ENCODE results near the gene DNM2.
"Not testable (repeated sequence)": the region's sequence is repeated elsewhere in the genome, so short reads cannot be mapped to it uniquely, and the experiment has no call there.

DNM2 gene

DNA sequence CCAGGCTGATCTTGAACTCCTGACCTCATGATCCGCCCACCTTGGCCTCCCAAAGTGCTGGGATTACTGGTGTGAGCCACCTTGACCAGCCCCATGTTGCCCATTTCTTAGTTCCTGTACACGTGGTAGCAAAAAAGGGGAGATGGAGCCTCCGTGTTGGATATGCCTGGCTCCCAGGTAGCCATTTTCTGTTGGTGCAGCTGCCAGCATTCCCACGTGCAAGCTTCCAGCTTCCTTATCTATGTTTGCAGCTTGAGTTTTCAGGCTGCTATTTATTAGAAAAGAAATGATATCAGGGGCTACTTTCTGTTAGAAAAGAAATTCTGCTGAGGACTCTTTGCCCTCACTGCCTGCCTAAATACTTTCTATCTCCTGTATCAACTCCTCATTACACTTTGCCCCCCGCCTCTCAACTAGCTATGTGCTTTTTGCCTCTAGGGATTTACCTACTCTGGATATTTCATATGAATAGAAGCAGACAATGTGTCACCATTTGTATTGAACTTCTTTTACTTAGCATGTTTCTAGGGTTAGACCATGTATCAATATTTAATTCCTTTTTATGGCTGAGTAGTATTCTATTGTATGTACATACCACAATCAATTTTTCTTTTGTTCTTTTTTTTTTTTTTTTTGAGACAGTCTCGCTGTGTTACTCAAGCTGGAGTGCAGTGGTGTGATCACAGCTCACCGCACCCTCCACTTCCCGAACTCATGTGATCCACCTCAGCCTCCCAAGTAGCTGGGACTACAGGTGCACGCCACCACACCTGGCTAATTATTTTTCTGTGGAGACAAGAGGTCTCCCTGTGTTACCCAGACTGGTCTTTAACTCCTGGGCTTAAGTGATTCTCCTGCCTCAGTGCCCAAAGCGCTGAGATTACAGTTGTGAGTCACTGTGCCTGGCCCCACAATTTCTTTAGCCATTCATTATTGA, 121.5 kb downstream of the DNM2 start:
- no peak for DNase-seq

DNA sequence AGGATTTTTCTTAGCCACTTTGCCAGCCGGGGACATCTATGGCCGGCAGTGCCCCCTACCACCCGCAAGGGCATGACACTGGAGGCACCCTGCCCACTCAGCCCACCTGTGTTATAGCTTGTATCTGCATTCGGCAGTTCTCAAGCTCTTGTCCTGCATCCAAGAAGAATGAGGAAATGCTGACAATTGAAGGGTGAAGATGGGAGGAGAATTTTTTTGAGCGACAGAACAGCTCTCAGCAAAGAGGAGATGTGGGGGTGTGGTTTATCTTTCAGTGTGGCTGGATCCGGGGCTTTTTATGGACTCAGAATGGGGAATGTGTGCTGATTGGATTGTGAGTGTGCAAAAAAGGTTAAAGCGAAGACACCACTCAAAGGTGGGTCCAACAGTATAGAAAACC, 124.9 kb downstream of the DNM2 start:
- DNase-seq = no peak

DNA sequence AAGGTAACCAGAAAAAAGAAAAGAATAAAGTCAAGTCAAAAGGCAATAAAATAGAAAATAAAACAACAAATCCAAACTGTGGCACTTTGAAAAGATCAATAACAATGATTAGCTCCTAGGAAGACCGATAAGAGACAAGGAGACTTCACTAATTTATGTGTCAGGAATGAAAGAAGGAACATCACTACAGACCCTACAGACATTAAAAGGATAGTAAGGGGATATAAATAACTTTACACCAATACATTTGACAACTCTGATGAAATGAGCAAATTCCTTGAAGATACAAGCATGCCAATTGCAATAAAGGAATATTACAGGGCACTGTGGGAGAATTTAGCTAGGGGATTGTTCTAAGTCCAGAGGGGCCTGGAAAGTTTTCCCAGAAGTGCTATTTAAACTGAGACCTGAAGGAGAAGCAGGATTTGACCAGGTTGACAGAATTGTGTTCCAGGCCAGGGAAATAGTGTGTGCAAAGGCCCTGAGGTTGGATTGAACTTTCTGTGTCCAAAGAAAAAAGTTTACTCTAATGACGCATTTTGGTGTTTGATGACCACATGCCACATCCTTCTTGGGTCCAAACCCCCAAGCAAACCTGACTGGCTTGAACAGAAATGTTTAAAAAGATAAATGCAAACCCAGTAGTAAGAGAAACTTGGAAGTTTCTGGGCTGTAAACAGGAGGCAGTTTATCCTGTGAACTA, 128.8 kb downstream of the DNM2 start:
- DNase-seq = no peak

DNA sequence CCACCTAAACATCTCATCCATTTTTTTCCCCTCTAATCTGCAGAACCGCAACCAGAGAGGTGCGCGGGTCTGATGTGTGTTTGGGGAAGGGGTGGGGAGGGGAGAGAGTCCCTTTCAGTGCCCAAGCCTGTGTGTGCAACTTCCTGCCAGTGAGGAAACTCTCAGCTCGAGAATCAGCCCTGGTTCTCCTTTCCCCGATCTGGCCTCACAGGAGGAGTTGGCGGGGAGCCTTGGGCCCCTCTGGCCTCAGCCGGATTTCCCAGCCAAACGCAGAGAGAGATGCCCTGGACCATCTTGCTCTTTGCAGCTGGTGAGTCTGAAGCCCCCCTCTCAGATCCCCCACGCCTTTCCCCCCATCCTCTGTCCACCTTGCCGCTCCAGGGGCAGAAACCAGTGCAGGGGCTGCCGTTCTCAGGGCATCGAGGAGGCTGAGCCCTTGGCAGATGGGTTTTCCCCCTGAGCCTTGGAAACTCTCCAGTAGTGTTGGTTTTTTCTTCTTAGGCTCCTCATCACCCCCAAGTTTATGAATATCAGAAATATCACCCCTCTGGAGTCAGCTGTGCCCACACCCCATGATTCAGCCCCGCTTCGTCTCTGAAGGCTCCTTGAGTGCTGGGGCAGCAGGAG, 130.5 kb downstream of the DNM2 start, which contains the start of gene C19orf38:
TSS of gene C19orf38 (plus strand) at position 186 of the 627 bp plus-strand sequence. CDS start at position 280, 94 bp downstream.
- no peak for DNase-seq

DNA sequence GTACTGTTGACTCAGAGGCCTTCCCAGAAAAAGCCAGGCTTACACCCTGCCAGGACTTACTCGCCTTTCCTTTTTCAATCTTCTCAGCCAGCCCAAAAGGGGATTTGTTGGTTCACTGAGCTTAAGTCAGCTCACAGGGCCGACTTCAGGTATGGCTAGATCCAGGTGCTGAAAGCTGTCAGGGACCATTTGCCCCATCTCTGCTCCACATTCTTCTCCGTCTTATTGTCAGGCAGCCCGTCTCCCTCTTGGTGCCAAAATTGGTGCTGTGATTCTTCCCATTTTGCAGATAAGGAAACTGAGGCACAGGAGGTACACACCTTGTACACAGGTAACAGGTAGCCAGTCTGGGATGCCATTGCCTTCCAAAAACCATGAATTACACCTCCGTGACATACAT, 132.8 kb downstream of the DNM2 start:
- no peak for DNase-seq

DNA sequence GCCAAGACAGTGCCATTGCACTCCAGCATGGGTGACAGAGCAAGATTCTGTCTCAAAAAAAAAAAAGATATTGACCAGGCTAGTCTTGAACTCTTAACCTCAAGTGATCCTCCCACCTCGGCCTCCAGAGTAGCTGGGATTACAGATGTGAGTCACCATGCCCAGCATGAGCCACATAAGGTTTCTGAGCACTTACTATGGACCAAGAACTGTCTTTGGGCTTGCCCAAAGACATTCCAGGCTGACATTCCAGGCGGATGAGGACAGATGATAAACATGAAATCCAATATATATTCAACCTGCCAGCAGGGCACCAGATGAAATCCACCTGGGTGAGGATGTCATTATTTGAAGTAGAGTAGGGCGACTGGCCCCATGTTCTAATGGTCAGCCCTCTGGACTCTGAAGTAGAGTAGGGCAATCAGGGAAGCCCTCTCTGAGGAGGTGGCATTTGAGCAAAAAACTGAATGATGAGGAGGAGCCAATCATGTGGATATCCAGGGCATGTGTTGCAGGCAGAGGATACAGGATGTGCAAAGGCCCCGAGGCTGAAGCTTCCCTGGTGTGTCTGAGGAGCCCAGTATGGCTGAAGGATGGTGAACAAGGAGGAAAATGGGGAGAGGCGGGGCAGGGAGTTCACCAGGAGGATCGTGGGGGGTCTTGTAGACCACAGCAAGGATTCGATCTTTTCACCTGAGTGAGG, 134.4 kb downstream of the DNM2 start:
- DNase-seq = no peak

DNA sequence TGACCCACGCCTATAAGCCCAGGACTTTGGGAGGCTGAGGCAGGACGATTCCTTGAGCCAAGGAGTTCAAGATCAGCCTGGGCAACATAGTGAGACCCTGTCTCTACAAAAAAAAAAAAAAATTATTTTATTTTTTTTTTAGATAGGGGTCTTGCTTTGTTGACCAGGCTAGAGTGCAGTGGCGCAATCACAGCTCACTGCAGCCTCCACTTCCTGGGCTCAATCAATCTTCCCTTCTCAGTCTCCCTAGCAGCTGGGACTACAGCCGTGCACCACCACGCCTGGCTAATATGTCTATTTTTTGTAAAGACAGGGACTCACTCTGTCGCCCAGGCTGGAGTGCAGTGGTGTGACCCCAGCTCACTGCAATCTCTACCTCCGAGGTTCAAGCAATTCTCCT, 135.1 kb downstream of the DNM2 start:
- DNase-seq = no peak

DNA sequence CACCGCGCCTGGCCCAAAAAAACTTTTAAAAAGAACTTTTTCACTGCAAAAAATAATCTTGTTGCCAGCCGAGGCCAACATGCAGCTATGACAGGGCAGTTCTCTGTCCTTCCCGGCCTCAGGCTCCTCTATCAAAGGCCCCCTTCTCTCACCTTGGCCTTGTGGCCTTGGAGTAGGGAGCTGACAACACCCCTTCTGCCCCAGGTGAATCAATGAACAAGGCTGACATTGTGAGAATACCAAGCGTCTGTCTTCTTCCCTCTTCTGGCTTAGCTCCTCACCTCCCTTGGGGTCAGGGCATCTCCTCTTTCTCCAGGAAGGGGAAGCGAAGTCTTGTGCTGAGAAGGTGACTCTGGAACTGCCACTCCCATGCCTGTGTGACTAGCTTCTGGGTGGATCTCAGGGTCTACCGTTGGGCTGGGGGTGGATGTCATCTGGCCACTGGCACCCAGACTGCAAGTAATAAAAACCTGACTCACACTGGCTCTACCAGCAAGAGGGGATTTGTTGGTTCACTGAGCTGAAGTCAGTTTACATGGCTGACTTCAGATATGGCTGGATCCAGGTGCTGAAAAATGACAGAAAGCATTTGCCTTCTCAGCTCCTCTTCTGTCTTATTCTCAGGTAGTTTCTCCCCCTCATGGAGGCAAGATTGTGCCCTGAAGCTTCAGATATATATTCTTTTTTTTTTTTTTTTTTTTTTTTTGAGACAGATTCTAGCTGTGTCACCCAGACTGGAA, 136.6 kb downstream of the DNM2 start:
- DNase-seq = no peak

DNA sequence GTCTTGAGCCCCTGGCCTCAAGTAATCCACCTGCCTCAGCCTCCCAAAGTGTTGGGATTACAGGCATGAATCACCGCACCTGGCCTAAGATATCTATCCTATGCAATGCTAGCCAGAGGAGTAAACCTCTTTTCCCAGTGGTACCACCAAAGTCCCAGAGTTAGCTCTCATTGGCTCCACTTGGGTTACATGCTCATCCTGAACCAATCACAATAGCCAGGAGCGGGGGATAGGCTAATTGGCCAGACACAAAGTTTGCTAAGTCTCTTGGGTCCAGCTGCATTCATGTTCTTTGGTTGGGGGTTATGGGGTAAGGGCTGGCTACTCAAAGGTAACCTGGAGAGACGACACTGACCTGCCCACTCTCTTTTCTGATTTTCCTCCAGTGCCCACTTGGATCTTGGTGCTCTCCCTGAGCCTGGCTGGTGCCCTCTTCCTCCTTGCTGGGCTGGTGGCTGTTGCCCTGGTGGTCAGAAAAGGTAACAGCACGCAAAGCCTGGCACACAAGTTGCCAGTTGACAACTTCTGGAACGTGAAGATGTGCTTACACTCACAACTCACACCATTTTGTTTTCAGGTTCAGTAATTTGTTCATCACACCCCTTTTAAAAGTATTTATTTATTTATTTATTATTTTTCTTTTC, 138.1 kb downstream of the DNM2 start:
- DNase-seq = no peak

DNA sequence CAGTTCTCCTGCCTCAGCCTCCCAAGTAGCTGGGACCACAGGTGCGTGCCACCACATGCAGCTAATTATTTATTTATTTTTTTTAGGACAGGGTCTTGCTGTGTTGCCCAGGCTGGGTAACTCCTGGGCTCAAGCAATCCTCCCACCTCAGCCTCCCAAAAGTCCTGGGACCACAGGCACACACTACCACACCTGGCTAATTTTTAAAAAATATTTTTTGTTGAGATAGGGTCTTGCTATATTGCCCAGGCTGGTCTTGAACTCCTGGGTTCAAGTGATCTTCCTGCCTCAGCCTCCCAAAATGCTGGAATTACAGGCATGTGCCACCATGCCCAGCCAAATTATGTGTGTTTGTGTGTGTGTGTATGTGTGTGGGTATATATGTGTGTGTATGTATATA, 139.0 kb downstream of the DNM2 start:
- not testable (repeated sequence) for DNase-seq

DNA sequence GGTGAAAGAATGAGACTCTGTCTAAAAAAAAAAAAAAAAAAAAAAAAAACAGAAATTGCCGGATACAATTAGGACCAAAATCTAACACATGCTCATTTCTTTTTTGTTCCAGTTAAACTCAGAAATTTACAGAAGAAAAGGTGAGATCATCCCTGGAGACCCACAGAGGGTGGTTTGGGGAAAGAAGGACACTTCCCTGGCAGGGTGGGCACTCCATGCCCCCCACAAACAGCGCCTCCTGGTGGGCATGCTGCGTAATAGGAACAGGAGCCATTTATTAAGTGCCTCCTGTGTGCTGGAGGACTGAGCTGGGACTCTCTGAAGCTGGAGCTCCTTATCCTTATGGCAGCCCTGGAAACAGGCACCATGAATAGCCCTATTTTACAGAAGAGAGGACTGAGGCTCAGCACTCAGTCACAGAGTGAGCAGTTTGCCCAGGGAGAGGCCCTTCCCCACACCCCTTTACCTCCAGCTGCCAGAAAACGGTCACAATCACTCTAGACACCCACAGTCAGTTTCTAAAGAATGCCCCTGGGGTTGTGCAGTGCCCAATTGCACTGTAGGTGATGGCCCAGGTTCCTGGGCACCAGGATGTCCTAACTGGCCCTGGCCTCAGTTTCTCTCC, 140.4 kb downstream of the DNM2 start:
- no peak for DNase-seq

DNA sequence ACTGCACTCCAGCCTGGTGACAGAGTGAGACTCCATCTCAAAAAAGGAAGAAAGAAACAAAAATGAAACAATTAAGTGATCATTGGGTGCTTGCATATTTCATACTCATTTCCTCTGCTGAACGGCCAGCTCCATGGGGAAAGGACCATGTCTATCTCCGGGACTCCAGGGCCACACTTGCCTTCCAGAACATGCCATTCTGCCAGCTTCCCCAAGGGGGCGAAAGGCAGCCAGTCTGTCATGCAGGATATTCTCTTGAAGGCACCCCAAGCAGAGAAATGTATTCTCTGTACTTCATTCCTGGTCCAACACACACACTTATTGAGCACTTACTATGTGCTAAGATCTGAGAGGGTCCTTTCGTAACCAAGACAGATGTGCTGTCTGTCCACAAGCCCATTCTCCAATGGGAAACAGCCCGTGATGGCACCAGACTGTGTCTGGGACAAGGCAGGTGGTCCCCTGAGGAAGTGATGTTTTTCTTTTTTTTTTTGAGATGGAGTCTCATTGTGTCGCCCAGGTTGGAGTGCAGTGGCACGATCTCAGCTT, 143.3 kb downstream of the DNM2 start:
- DNase-seq = peak in 1 of 2 experiments; percentile 31

DNA sequence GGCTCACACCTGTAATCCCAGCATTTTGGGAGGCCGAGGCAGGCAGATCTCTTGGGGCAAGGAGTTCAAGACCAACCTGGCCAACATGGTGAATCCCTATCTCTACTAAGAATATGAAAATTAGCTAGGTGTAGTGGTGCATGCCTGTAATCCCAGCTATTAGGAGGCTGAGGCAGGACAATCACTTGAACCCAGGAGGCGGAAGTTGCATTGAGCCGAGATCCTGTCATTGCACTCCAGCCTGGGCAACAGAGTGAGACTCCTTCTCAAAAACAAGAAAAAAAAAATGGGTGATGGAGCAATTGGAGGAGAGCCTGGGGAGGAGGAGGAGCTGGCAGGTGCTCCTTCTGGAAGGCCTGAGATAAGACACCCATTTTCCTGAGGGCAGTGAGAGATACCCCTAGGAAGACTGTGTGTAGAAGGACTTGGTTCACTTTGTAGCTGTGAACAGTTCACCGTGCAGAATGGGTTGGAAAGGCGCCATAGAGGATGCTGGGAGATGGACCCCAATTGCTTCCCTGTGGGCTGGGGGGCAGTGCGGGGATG, 144.8 kb downstream of the DNM2 start:
- no peak for DNase-seq

DNA sequence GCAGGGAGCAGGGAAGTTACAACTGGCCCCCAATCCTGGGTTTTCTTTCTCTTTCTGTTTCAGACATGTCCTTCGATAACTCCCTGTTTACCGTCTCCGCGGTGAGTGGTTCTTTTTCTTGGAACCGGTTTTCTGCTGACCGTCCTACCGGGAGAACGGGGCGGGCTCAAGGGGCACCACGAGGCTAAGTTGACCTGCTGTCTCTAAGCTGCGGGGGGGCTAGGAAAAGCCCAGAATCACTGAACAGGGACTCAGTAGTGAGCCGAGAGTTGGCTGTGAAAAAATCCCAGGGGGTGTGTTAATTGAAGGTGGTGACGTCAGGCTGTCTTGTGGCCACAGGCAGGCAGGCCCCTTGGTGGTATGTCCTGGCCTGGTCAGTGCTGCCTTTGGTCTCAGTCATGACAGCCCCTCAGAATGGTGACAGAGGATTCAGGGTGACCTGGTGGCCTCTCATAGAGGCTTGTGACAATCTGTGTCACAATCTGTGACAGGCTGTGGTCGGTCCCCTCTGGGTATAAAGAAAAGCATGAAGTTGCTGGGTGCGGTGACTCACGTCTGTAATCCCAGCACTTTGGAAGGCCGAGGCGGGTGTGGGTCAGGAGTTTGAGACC, 145.3 kb downstream of the DNM2 start:
- no peak for DNase-seq

DNA sequence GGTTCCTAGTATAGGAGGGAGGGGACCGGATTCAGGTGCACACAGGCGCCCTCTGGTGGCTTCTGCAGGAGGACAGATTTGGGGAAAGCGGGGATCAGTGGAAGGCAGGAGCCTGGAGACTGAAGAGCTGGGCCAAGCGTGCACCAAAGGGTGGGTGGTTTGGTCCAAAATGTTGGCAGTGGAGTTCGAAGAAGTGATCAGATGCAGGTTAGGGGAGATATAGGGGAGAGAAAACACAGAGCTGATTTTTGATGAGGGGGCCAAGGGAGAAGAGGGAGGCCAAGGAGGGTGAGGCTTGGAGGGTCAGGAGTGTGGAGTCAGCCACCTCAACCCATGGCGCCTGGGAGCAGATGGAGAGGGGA, 146.6 kb downstream of the DNM2 start:
- peak; percentile 80 for DNase-seq

DNA sequence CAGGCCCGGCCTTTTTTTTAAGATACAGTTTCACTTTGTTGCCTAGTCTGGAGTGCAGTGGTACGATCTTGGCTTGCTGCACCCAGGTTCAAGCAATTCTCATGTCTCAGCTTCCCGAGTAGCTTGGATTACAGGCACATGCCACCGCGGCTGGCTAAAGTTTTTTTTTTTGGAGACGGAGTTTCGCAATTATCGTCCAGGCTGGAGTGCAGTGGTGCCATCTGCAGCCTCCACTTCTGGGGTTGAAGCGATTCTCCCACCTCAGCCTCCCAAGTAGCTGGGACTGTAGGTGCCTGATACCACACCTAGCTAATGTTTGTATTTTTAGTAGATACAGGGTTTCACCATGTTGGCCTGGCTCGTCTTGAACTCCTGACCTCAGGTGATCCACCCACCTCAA, 148.6 kb downstream of the DNM2 start:
- no peak for DNase-seq

DNA sequence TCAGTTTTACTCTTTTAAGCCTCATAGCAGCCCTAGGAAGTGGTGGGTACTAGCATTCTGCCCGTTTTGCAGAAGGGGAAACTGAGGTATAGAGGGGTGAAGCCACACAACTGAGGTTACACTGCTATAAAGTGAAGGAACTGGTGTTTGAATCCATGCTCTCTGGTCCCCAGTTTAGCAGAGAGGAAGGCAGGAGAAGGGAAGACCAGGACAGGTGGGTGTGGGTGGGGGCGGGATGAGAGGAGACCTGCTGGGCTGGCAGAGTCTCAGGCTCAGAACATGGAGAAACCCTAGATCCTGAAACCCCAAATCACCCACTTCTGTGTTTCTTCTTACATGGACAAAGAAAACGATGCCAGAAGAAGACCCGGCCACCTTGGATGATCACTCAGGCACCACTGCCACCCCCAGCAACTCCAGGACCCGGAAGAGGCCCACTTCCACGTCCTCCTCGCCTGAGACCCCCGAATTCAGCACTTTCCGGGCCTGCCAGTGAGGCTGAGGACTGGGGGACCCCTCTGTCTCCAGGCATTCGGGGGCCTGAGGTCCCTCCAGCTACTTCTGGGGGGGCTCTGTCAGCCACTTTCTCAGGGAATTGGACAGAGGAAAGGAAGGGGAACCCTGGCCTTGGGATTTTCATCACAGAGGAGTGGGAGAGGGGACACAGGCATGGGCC, 151.1 kb downstream of the DNM2 start:
- no peak for DNase-seq

DNA sequence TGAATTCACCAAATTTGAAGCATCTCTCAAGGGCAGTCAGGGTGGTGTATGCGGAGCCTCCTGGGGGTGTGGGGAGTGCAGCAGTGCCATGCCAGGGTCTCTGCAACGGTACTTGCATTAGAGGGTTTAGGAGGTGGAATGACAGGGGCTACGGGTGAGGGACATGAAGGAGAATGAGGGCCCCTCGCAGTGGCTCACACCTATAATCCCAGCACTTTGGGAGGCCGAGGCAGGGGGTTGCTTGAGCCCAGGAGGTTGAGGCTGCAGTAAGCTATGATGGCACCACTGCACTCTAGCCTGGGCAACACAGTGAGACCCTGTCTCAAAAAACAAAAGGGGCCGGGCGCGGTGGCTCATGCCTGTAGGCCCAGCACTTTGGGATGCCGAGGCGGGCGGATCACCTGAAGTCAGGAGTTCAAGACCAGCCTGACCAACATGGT, 152.0 kb downstream of the DNM2 start:
- not testable (repeated sequence) for DNase-seq

DNA sequence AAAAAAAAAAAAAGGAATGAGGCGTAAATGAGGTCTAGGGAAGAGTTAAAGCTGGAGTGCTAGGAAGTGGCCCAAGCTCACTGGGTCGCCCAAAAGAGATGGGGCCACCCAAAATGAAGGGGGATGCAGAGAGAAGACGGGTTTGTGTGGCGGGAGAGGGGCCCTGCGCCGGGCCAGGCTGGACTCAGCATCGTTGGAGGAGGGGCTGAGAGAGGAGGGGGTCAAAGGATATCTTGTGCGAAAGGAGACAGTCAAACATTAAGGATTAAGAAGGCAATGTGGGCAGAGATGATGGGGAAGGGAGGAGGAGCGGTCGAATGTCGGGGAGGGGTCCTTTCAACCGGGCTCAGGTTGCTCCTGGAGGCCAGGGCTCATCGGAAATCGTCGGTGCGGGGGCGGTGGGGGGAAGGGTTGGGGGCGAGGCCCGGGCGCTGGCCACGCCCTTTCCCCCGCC, 152.6 kb downstream of the DNM2 start:
- DNase-seq = no peak

Measured in activated CD4-positive, alpha-beta T cell treated with anti-CD3 and anti-CD28 coated beads, Interleukin-2, amount 50 U/mL, for 4 hours (primary cell).